HEK293 (cell line): Measurements from ENCODE around the gene USP46.

Experiments
- CTCF ChIA-PET: fragments of 350-600 bp; formaldehyde crosslinking; extraction: SDS; loops from one replicate; lab custom pipeline; 2021; ENCODE audit warnings: antibody characterized with exemption; lab: Yijun Ruan, JAX
- POLR2A ChIA-PET: fragments of 300-600 bp; formaldehyde crosslinking; extraction: SDS; loops from one replicate; lab custom pipeline; 2020; ENCODE audit warnings: antibody characterized with exemption, inconsistent platforms; lab: Yijun Ruan, JAX
- H3K27ac ChIP-seq: fragments of 200-500 bp; sonication (Bioruptor generic); 2 replicates; pipeline ENCODE4 v1.5.1; 2014; ENCODE audit warnings: low read depth, low read length, control low read depth, inconsistent platforms; ENCODE audit errors: extremely low read depth
- H3K36me3 ChIP-seq, 2 experiments: fragments of 200-500 bp in 1 of 2; sonication (Bioruptor generic) in 1 of 2; 1 replicate in 1 of 2; 2 replicates in 1 of 2; pipeline ENCODE4 v1.5.1; 2014 to 2017; ENCODE audit warnings: inconsistent platforms in 2 of 2, low read length in 2 of 2; ENCODE audit not compliant: control insufficient read depth in 2 of 2, insufficient read depth in 1 of 2
- H3K4me1 ChIP-seq: fragments of 200-500 bp; sonication (Bioruptor generic); 2 replicates; pipeline ENCODE4 v1.5.1; 2014; ENCODE audit warnings: mild to moderate bottlenecking, low read length, inconsistent platforms; ENCODE audit not compliant: control insufficient read depth, insufficient read depth
- H3K4me3 ChIP-seq: 2 replicates; pipeline ENCODE4 v1.5.1; 2011; ENCODE audit warnings: low read depth, mild to moderate bottlenecking, control low read depth, low read length, moderate library complexity
- H3K9me3 ChIP-seq: fragments of 200-500 bp; sonication (Bioruptor generic); 2 replicates; pipeline ENCODE4 v1.5.1; 2014; ENCODE audit warnings: low read depth, low read length, inconsistent platforms; ENCODE audit not compliant: control insufficient read depth, insufficient read depth
- GLIS2 ChIP-seq: fragments of 450-650 bp; formaldehyde crosslinking; IDR thresholded peaks from 2 replicates; pipeline ENCODE4 v1.5.1; 2016; ENCODE audit warnings: missing biosample characterization, missing genetic modification characterization
- TRIM28 ChIP-seq: IDR thresholded peaks from 2 replicates; pipeline ENCODE4 v1.6.1; 2011; ENCODE audit warnings: low read length, control low read depth, borderline replicate concordance
- ZFP37 ChIP-seq: fragments of 450-650 bp; formaldehyde crosslinking; IDR thresholded peaks from 2 replicates; pipeline ENCODE4 v1.5.1; 2016; ENCODE audit warnings: missing biosample characterization, missing genetic modification characterization
- ZNF114 ChIP-seq: fragments of 450-650 bp; formaldehyde crosslinking; IDR thresholded peaks from 2 replicates; pipeline ENCODE4 v1.5.0; 2017; ENCODE audit warnings: missing biosample characterization, missing genetic modification characterization
- ZNF202 ChIP-seq: fragments of 450-650 bp; formaldehyde crosslinking; IDR thresholded peaks from 2 replicates; pipeline ENCODE4 v1.5.1; 2016; ENCODE audit warnings: missing biosample characterization, missing genetic modification characterization, borderline replicate concordance
- ZNF211 ChIP-seq: fragments of 450-650 bp; formaldehyde crosslinking; IDR thresholded peaks from 2 replicates; pipeline ENCODE4 v1.5.1; 2016; ENCODE audit warnings: low read depth, missing biosample characterization, missing genetic modification characterization
- ZNF223 ChIP-seq: fragments of 450-650 bp; formaldehyde crosslinking; IDR thresholded peaks from 2 replicates; pipeline ENCODE4 v1.5.1; 2016; ENCODE audit warnings: missing biosample characterization, missing genetic modification characterization
- ZNF501 ChIP-seq: fragments of 450-650 bp; formaldehyde crosslinking; IDR thresholded peaks from 2 replicates; pipeline ENCODE4 v1.5.1; 2016; ENCODE audit warnings: missing biosample characterization, missing genetic modification characterization
- ZNF510 ChIP-seq: fragments of 450-650 bp; formaldehyde crosslinking; IDR thresholded peaks from 2 replicates; pipeline ENCODE4 v1.5.1; 2018; ENCODE audit warnings: mild to moderate bottlenecking, missing genetic modification characterization, missing biosample characterization; ENCODE audit not compliant: insufficient replicate concordance
- ZNF660 ChIP-seq: fragments of 450-650 bp; IDR thresholded peaks from 2 replicates; pipeline ENCODE4 v1.5.1; 2018; ENCODE audit warnings: missing biosample characterization, mild to moderate bottlenecking, missing genetic modification characterization
- ZNF677 ChIP-seq: fragments of 450-650 bp; IDR thresholded peaks from 2 replicates; pipeline ENCODE4 v1.5.0; 2018; ENCODE audit warnings: missing biosample characterization, mild to moderate bottlenecking, missing genetic modification characterization, moderate library complexity
- TF ChIP-seq, protein P1 (sequence below): fragments of 450-650 bp; formaldehyde crosslinking; IDR thresholded peaks from 2 replicates; pipeline ENCODE4 v1.5.1; 2016; ENCODE audit warnings: missing biosample characterization, missing genetic modification characterization
- TF ChIP-seq, protein P2 (sequence below): fragments of 450-650 bp; formaldehyde crosslinking; IDR thresholded peaks from 2 replicates; pipeline ENCODE4 v1.5.1; 2016; ENCODE audit warnings: missing biosample characterization, missing genetic modification characterization
- TF ChIP-seq, protein P3 (sequence below): fragments of 450-650 bp; formaldehyde crosslinking; IDR thresholded peaks from 2 replicates; pipeline ENCODE4 v1.5.1; 2017; ENCODE audit warnings: missing biosample characterization, missing genetic modification characterization
- TF ChIP-seq, protein P4 (sequence below): fragments of 450-650 bp; formaldehyde crosslinking; IDR thresholded peaks from 2 replicates; pipeline ENCODE4 v1.5.0; 2017; ENCODE audit warnings: missing biosample characterization, missing genetic modification characterization, borderline replicate concordance

Gene USP46

DNA sequence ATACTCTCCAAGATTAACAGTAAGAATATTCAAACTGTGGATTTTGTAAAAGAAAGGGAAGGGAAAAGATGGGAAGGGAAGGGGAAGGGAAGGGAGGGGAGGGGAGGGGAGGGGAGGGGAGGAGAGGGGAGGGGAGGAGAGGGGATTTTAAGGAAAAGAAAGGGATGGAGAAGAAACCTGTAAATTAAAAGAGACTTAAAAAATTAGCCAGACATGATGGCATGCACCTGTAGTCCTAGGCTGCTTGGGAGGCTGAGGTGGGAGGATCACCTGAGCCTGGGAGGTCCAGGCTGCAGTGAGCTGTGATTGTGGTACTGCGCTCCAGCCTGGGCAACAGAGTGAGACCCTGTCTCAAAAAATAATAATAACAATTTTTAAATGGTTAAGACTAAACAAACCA is 83.7 kb downstream of the USP46 start:
- POLR2A ChIA-PET, result no interaction called here
- H3K36me3 ChIP-seq, result no peaks in the 10 kb centered on the region
- no peaks in the 10 kb centered on the region for H3K4me1 ChIP-seq
- H3K27ac ChIP-seq, result no peak overlapping the region
- H3K4me3 ChIP-seq, result no peak overlapping the region
- no peak for TF ChIP-seq TRIM28
- no peak for TF ChIP-seq ZNF114 (tag by site-specific recombination)
- no peak for TF ChIP-seq ZNF223
- TF ChIP-seq ZNF677 (tag by site-specific recombination), result no peak
- TF ChIP-seq, protein P1, sequence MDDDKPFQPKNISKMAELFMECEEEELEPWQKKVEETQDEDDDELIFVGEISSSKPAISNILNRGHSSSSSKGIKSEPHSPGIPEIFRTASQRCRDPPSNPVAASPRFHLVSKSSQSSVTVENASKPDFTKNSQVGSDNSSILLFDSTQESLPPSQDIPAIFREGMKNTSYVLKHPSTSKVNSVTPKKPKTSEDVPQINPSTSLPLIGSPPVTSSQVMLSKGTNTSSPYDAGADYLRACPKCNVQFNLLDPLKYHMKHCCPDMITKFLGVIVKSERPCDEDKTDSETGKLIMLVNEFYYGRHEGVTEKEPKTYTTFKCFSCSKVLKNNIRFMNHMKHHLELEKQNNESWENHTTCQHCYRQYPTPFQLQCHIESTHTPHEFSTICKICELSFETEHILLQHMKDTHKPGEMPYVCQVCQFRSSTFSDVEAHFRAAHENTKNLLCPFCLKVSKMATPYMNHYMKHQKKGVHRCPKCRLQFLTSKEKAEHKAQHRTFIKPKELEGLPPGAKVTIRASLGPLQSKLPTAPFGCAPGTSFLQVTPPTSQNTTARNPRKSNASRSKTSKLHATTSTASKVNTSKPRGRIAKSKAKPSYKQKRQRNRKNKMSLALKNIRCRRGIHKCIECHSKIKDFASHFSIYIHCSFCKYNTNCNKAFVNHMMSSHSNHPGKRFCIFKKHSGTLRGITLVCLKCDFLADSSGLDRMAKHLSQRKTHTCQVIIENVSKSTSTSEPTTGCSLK (tag by site-specific recombination), result no peak
- no peak for TF ChIP-seq ZNF211 (tag by site-specific recombination)
- no peaks in the 10 kb centered on the region for H3K9me3 ChIP-seq
- CTCF ChIA-PET, result no interaction called here

DNA sequence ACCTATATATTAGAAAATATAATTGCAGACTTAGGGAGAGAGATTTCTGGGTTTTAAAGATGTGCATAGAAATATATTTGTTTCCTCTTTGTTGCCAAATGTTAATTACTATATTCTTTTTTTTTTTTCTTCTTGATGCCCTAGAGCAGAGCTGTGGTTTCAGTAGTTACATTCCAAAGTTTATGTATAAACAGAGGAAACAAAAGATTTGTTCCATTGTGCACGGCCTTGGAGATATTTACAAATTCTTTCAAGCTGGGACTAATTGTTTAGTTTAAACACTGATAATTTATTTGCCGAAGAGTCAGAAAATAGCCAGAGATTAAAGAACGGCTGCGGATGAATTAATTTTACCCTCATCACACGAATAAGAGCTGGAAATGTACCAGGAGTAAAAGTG is 85.1 kb downstream of the USP46 start:
- Histone ChIP-seq H3K4me3 (no peak overlapping the region), H3K9me3 (no peaks in the 10 kb centered on the region), H3K4me1 (no peaks in the 10 kb centered on the region), H3K27ac (no peak overlapping the region), H3K36me3 (no peaks in the 10 kb centered on the region)
- ChIA-PET POLR2A (no interaction called here), CTCF (no interaction called here)
- TF ChIP-seq ZNF501 (tag by site-specific recombination) (no peak), ZNF660 (tag by site-specific recombination) (no peak), ZNF202 (tag by site-specific recombination) (no peak), GLIS2 (tag by site-specific recombination) (no peak), ZNF510 (tag by site-specific recombination) (no peak), ZFP37 (no peak)
- TF ChIP-seq, protein P2, sequence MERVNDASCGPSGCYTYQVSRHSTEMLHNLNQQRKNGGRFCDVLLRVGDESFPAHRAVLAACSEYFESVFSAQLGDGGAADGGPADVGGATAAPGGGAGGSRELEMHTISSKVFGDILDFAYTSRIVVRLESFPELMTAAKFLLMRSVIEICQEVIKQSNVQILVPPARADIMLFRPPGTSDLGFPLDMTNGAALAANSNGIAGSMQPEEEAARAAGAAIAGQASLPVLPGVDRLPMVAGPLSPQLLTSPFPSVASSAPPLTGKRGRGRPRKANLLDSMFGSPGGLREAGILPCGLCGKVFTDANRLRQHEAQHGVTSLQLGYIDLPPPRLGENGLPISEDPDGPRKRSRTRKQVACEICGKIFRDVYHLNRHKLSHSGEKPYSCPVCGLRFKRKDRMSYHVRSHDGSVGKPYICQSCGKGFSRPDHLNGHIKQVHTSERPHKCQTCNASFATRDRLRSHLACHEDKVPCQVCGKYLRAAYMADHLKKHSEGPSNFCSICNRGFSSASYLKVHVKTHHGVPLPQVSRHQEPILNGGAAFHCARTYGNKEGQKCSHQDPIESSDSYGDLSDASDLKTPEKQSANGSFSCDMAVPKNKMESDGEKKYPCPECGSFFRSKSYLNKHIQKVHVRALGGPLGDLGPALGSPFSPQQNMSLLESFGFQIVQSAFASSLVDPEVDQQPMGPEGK (tag by site-specific recombination), result no peak
- TF ChIP-seq, protein P3, sequence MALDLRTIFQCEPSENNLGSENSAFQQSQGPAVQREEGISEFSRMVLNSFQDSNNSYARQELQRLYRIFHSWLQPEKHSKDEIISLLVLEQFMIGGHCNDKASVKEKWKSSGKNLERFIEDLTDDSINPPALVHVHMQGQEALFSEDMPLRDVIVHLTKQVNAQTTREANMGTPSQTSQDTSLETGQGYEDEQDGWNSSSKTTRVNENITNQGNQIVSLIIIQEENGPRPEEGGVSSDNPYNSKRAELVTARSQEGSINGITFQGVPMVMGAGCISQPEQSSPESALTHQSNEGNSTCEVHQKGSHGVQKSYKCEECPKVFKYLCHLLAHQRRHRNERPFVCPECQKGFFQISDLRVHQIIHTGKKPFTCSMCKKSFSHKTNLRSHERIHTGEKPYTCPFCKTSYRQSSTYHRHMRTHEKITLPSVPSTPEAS (tag by site-specific recombination), result no peak
- TF ChIP-seq, protein P4, sequence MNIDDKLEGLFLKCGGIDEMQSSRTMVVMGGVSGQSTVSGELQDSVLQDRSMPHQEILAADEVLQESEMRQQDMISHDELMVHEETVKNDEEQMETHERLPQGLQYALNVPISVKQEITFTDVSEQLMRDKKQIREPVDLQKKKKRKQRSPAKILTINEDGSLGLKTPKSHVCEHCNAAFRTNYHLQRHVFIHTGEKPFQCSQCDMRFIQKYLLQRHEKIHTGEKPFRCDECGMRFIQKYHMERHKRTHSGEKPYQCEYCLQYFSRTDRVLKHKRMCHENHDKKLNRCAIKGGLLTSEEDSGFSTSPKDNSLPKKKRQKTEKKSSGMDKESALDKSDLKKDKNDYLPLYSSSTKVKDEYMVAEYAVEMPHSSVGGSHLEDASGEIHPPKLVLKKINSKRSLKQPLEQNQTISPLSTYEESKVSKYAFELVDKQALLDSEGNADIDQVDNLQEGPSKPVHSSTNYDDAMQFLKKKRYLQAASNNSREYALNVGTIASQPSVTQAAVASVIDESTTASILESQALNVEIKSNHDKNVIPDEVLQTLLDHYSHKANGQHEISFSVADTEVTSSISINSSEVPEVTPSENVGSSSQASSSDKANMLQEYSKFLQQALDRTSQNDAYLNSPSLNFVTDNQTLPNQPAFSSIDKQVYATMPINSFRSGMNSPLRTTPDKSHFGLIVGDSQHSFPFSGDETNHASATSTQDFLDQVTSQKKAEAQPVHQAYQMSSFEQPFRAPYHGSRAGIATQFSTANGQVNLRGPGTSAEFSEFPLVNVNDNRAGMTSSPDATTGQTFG (tag by site-specific recombination), result no peak
